PC-3 (cell line): ENCODE data around the gene GRIA4. TPM values are rescaled to one million over a fixed set of nuclear protein-coding genes. Genes with fewer than 3 reads are reported as not detected.

ENCODE experiments used
- ATAC-seq: fragments of 200-7000 bp; cut with Tn5 transposase; 2 replicates; pipeline ENCODE4 v1.9.1; 2020; ENCODE audit warnings: mild to moderate bottlenecking, moderate library complexity
- BruUV-seq: library from RNA; stranded (reverse); fragments of 400-500 nt; replicated peaks from 2 replicates; lab custom pipeline; 2021; lab: Mats Ljungman, UMichigan
- CTCF ChIA-PET: fragments of 300-600 bp; sonication (Branson Sonifier 250); formaldehyde crosslinking; loops from one replicate; lab custom pipeline; 2022; ENCODE audit warnings: antibody characterized with exemption; lab: Charles Lee
- POLR2A ChIA-PET: fragments of 300-600 bp; sonication (Branson Sonifier 250); formaldehyde crosslinking; loops from one replicate; lab custom pipeline; 2022; ENCODE audit warnings: antibody characterized with exemption; ENCODE audit not compliant: unreplicated experiment; lab: Charles Lee
- DNase-seq: peaks from one replicate; pipeline ENCODE4 v3.0.0-alpha.2; 2015
- H2AFZ ChIP-seq: fragments of 300-600 bp; sonication (generic); 2 replicates; pipeline ENCODE4 v1.6.0; 2016; ENCODE audit warnings: antibody characterized with exemption, low read length
- H3F3A ChIP-seq: fragments of 300-600 bp; sonication (generic); one replicate; pipeline ENCODE4 v1.6.0; 2017; ENCODE audit warnings: antibody characterized with exemption, low read length, control low read depth, mild to moderate bottlenecking; ENCODE audit not compliant: unreplicated experiment
- H3K27ac ChIP-seq: fragments of 300-600 bp; sonication (generic); 2 replicates; pipeline ENCODE4 v1.5.1; 2016; ENCODE audit warnings: mild to moderate bottlenecking, low read length
- H3K27me3 ChIP-seq: fragments of 300-600 bp; sonication (generic); 2 replicates; pipeline ENCODE4 v1.6.1; 2016; ENCODE audit warnings: low read length, mixed read lengths
- H3K36me3 ChIP-seq: fragments of 300-600 bp; sonication (generic); 2 replicates; pipeline ENCODE4 v1.6.1; 2016; ENCODE audit warnings: low read depth, mixed run types, low read length, mixed read lengths
- H3K4me1 ChIP-seq: fragments of 300-600 bp; sonication (generic); 2 replicates; pipeline ENCODE4 v1.5.1; 2016; ENCODE audit warnings: low read length; ENCODE audit not compliant: insufficient read depth
- H3K4me2 ChIP-seq: fragments of 300-600 bp; sonication (generic); 2 replicates; pipeline ENCODE4 v1.6.0; 2016; ENCODE audit warnings: low read length
- H3K4me3 ChIP-seq: fragments of 300-600 bp; sonication (generic); 2 replicates; pipeline ENCODE4 v1.5.1; 2016; ENCODE audit warnings: mild to moderate bottlenecking, low read length, mixed read lengths
- H3K79me2 ChIP-seq: fragments of 300-600 bp; sonication (generic); 2 replicates; pipeline ENCODE4 v1.6.1; 2017; ENCODE audit warnings: low read length, mixed read lengths
- H3K9ac ChIP-seq: fragments of 300-600 bp; sonication (generic); 2 replicates; pipeline ENCODE4 v1.6.0; 2016; ENCODE audit warnings: mild to moderate bottlenecking, low read length
- H3K9me2 ChIP-seq: fragments of 300-600 bp; sonication (generic); replicated peaks from 2 replicates; pipeline ENCODE4 v1.6.1; 2016; ENCODE audit warnings: mixed run types, low read length, mixed read lengths
- H3K9me3 ChIP-seq: fragments of 300-600 bp; sonication (generic); 2 replicates; pipeline ENCODE4 v1.6.1; 2016; ENCODE audit warnings: low read length, mixed read lengths
- H4K20me1 ChIP-seq: fragments of 300-600 bp; sonication (generic); 2 replicates; pipeline ENCODE4 v1.6.1; 2016; ENCODE audit warnings: low read length, mixed read lengths
- CTCF ChIP-seq: fragments of 300-600 bp; sonication (generic); conservative IDR thresholded peaks from 2 replicates; pipeline ENCODE4 v1.5.1; 2017; ENCODE audit warnings: antibody characterized with exemption, low read depth, mild to moderate bottlenecking, low read length
- EZH2 ChIP-seq: fragments of 300-600 bp; sonication (generic); IDR thresholded peaks from one replicate; pipeline ENCODE4 v1.6.1; 2017; ENCODE audit warnings: antibody characterized with exemption, mild to moderate bottlenecking, low read length; ENCODE audit not compliant: unreplicated experiment
- EZH2phosphoT487 ChIP-seq: fragments of 300-600 bp; sonication (generic); IDR thresholded peaks from 2 replicates; pipeline ENCODE4 v1.6.1; 2018; ENCODE audit warnings: mild to moderate bottlenecking, antibody characterized with exemption, low read length, borderline replicate concordance
- intact Hi-C: fragments of 100-400 bp; cut with micrococcal nuclease; formaldehyde crosslinking; loops from 2 replicates; pipeline ENCODE4 v1.9.0; 2023
- total RNA-seq: library from RNA; depleted of rRNA; stranded (reverse); fragments of >200 nt; gene quantifications from 2 replicates; pipeline ENCODE4 v1.2.3, GENCODE V29; 2014

GRIA4 gene
- total RNA-seq, 1 experiment from 2014 or later, result not detected

DNA sequence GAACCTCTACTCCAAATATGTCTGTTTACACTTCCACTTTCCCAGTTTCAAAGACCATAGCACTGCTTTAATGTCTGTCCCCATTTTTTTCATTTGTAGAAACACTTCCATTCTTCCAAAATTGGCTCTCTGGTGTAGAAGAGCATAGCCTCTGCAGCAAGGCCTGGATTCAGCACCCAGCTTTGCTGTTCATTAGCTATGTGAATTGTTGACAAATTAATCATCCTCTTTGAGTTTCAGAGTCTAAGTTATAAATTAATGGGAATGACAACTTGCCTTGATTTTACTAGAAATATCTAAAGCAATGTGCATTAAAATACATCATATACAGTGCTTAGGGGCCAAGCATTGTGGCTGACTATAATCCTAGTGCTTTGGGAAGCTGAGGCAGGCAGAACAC, 22.4 kb downstream of the GRIA4 start:
- H3K4me1 ChIP-seq, result peaks cover 7% of the 10 kb centered on the region; the same call in 1 of the 2 replicates
- no peaks in the 10 kb centered on the region for H4K20me1 ChIP-seq
- ATAC-seq (no peak), DNase-seq (no peak)
- TF ChIP-seq EZH2phosphoT487 (no peak), CTCF (no peak), EZH2 (no peak)
- H3K4me3 ChIP-seq, result no peak overlapping the region
- CTCF ChIA-PET, result no interaction called here
- no TSS peak for BruUV-seq
- no peaks in the 10 kb centered on the region for H3K9me2 ChIP-seq
- H3K79me2 ChIP-seq, result no peaks in the 10 kb centered on the region
- intact Hi-C loops, result no loop called here
- H3K4me2 ChIP-seq, result no peak overlapping the region
- no peaks in the 10 kb centered on the region for H3F3A ChIP-seq
- POLR2A ChIA-PET, result no interaction called here
- no peaks in the 10 kb centered on the region for H3K36me3 ChIP-seq
- no peak overlapping the region for H2AFZ ChIP-seq
- H3K27me3 ChIP-seq, result no peaks in the 10 kb centered on the region
- no peak overlapping the region for H3K9ac ChIP-seq
- no peaks in the 10 kb centered on the region for H3K9me3 ChIP-seq
- H3K27ac ChIP-seq, result no peak overlapping the region

DNA sequence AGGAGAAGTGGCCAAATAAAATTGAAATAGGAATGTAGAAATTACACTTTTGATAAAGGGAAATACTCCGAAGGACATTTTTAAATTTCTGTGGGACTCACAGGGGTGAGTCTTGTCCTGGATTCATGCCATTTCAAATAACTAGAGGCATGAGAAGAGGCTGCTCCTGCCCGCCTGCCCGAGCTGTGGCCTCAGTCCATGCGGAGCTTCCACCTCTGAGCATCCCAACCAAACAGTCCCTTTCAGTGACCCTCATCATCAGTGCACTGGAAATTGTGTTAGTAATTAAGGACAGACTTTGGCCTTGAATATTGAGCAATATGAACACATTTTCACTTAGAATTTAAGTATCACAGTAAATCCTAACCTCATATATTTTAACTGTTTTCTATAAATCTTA, 25.6 kb downstream of the GRIA4 start:
- Histone ChIP-seq H3K4me1 (no peaks in the 10 kb centered on the region), H3K27me3 (no peaks in the 10 kb centered on the region), H3K9me3 (no peaks in the 10 kb centered on the region), H2AFZ (no peak overlapping the region), H3K79me2 (no peaks in the 10 kb centered on the region), H3K27ac (no peak overlapping the region), H3K9me2 (no peaks in the 10 kb centered on the region), H3K4me2 (no peak overlapping the region), H4K20me1 (no peaks in the 10 kb centered on the region), H3F3A (no peaks in the 10 kb centered on the region), H3K4me3 (no peak overlapping the region), H3K9ac (no peak overlapping the region), H3K36me3 (no peaks in the 10 kb centered on the region)
- TF ChIP-seq EZH2phosphoT487, result no peak
- TF ChIP-seq CTCF, result no peak
- TF ChIP-seq EZH2, result no peak
- DNase-seq, result no peak
- intact Hi-C loops, result no loop called here
- CTCF ChIA-PET, result no interaction called here
- no TSS peak for BruUV-seq
- POLR2A ChIA-PET, result no interaction called here
- no peak for ATAC-seq

GRCh38 chr11:105636496-105636895, 26.6 kb downstream of the GRIA4 start:
- POLR2A ChIA-PET, result no interaction called here
- Histone ChIP-seq H2AFZ (no peak overlapping the region), H4K20me1 (no peaks in the 10 kb centered on the region), H3K79me2 (no peaks in the 10 kb centered on the region), H3K4me3 (no peak overlapping the region), H3K36me3 (no peaks in the 10 kb centered on the region), H3F3A (no peaks in the 10 kb centered on the region), H3K9me3 (no peaks in the 10 kb centered on the region), H3K4me2 (no peak overlapping the region), H3K4me1 (no peaks in the 10 kb centered on the region), H3K27me3 (no peaks in the 10 kb centered on the region), H3K9ac (no peak overlapping the region), H3K27ac (no peak overlapping the region), H3K9me2 (no peaks in the 10 kb centered on the region)
- TF ChIP-seq EZH2phosphoT487, result no peak
- no peak for TF ChIP-seq CTCF
- TF ChIP-seq EZH2, result no peak
- CTCF ChIA-PET, result no interaction called here
- no peak for DNase-seq
- intact Hi-C loops, result no loop called here
- ATAC-seq, result no peak
- BruUV-seq, result no TSS peak
